PFSK-1 (cell line): ENCODE measurements around the gene IDH3G.

Experiments used
- FOXP2 ChIP-seq: optimal IDR thresholded peaks from 2 replicates; pipeline ENCODE3; 2011; ENCODE audit warnings: borderline replicate concordance, control low read depth, inconsistent platforms; ENCODE audit not compliant: insufficient read depth; ENCODE audit errors: extremely low read length, extremely low read depth
- POLR2AphosphoS5 ChIP-seq: IDR thresholded peaks from 2 replicates; pipeline ENCODE4 v1.6.1; 2012; ENCODE audit warnings: low read depth, mild to moderate bottlenecking, control low read depth, low read length, moderate library complexity
- REST ChIP-seq, 2 experiments: IDR thresholded peaks; 2 replicates each; pipeline versions ENCODE4 v1.6.1 to v1.8.0; 2011 to 2012; ENCODE audit warnings: low read depth in 2 of 2, low read length in 2 of 2, control low read depth in 1 of 2, inconsistent platforms in 1 of 2, mild to moderate bottlenecking in 1 of 2, moderate library complexity in 1 of 2; ENCODE audit not compliant: insufficient read depth in 1 of 2
- SIN3A ChIP-seq: IDR thresholded peaks from 2 replicates; pipeline ENCODE4 v1.6.1; 2012; ENCODE audit warnings: mild to moderate bottlenecking, low read length, moderate library complexity, borderline replicate concordance; ENCODE audit not compliant: insufficient read depth
- TAF1 ChIP-seq: IDR thresholded peaks from 2 replicates; pipeline ENCODE4 v1.6.1; 2012; ENCODE audit warnings: low read length, control low read depth, borderline replicate concordance; ENCODE audit not compliant: insufficient read depth

Gene IDH3G

GRCh38 chrX:153816831-153817690 lies 22.9 kb upstream of the IDH3G start:
- TF ChIP-seq TAF1: no peak
- no peak for TF ChIP-seq SIN3A

GRCh38 chrX:153814591-153815315 lies 20.6 kb upstream of the IDH3G start:
- no peak for TF ChIP-seq TAF1
- no peak for TF ChIP-seq POLR2AphosphoS5
- TF ChIP-seq SIN3A: no peak
- no peak for TF ChIP-seq FOXP2
- TF ChIP-seq REST (IDR thresholded peaks at IDR 0.05; ENCODE audit: insufficient read depth in 1 of 2, low read depth in 2 of 2, low read length in 2 of 2): no peak

GRCh38 chrX:153813161-153813560 lies 19.0 kb upstream of the IDH3G start:
- no peak for TF ChIP-seq FOXP2
- no peak for TF ChIP-seq TAF1
- no peak for TF ChIP-seq POLR2AphosphoS5

GRCh38 chrX:153812220-153812619 lies 18.0 kb upstream of the IDH3G start:
- TF ChIP-seq SIN3A (no peak), TAF1 (no peak), POLR2AphosphoS5 (no peak), FOXP2 (no peak), REST (IDR thresholded peaks at IDR 0.05; ENCODE audit: insufficient read depth in 1 of 2, low read depth in 2 of 2, low read length in 2 of 2) (no peak)

GRCh38 chrX:153807976-153808375 lies 13.8 kb upstream of the IDH3G start:
- no peak for TF ChIP-seq REST (IDR thresholded peaks at IDR 0.05; ENCODE audit: insufficient read depth in 1 of 2, low read depth in 2 of 2, low read length in 2 of 2)
- no peak for TF ChIP-seq TAF1
- no peak for TF ChIP-seq FOXP2
- no peak for TF ChIP-seq POLR2AphosphoS5
- no peak for TF ChIP-seq SIN3A

GRCh38 chrX:153806999-153807575 lies 12.9 kb upstream of the IDH3G start:
- TF ChIP-seq REST (IDR thresholded peaks at IDR 0.05; ENCODE audit: insufficient read depth in 1 of 2, low read depth in 2 of 2, low read length in 2 of 2): no peak
- no peak for TF ChIP-seq TAF1
- TF ChIP-seq SIN3A: no peak
- TF ChIP-seq POLR2AphosphoS5: no peak
- TF ChIP-seq FOXP2: no peak
